HepG2 (cell line): ENCODE measurements around the gene TAB3. TPM values are rescaled to one million over a fixed set of nuclear protein-coding genes. Genes with fewer than 3 reads are reported as not detected.

Experiments
- AGO2 ChIP-seq: fragments of 200-400 bp; formaldehyde crosslinking; optimal IDR thresholded peaks from 2 replicates; pipeline ENCODE3; 2017; ENCODE audit warnings: mild to moderate bottlenecking, low read depth, low read length, moderate library complexity
- ARID5B ChIP-seq: IDR thresholded peaks from 2 replicates; pipeline ENCODE4 v1.4.0; 2020; ENCODE audit warnings: mild to moderate bottlenecking, missing genetic modification reagents
- ATM ChIP-seq: fragments of 450-650 bp; IDR thresholded peaks from 2 replicates; pipeline ENCODE4 v1.7.1; 2017; ENCODE audit warnings: mild to moderate bottlenecking, borderline replicate concordance
- BCL6 ChIP-seq: IDR thresholded peaks from 2 replicates; pipeline ENCODE4 v1.6.1; 2016; ENCODE audit warnings: missing genetic modification reagents, missing compliant biosample characterization
- BRCA1 ChIP-seq: sonication (generic); formaldehyde crosslinking; IDR thresholded peaks from 2 replicates; pipeline ENCODE4 v1.4.0; 2020; ENCODE audit warnings: missing genetic modification reagents
- CEBPZ ChIP-seq: IDR thresholded peaks from 2 replicates; pipeline ENCODE4 v1.6.1; 2012; ENCODE audit warnings: low read length, improper control_type of control experiment
- ELK4 ChIP-seq: sonication (generic); formaldehyde crosslinking; IDR thresholded peaks from 2 replicates; pipeline ENCODE4 v1.9.0; 2021; ENCODE audit warnings: missing genetic modification reagents, borderline replicate concordance
- HMG20A ChIP-seq: IDR thresholded peaks from 2 replicates; pipeline ENCODE4 v1.6.1; 2016; ENCODE audit warnings: borderline replicate concordance
- HNF4A ChIP-seq: sonication (generic); formaldehyde crosslinking; IDR thresholded peaks from 2 replicates; pipeline ENCODE4 v1.4.0; 2020; ENCODE audit warnings: missing genetic modification reagents
- JUN ChIP-seq: sonication (generic); formaldehyde crosslinking; IDR thresholded peaks from 2 replicates; pipeline ENCODE4 v1.4.0; 2020; ENCODE audit warnings: mild to moderate bottlenecking, missing genetic modification reagents
- MAFF ChIP-seq: IDR thresholded peaks from 2 replicates; pipeline ENCODE4 v1.6.1; 2011; ENCODE audit warnings: low read depth, low read length, improper control_type of control experiment
- POLR2G ChIP-seq: fragments of 200-400 bp; formaldehyde crosslinking; IDR thresholded peaks from 2 replicates; pipeline ENCODE4 v1.6.1; 2018; ENCODE audit warnings: mild to moderate bottlenecking, low read depth, low read length, moderate library complexity
- TAF1 ChIP-seq: sonication (generic); formaldehyde crosslinking; IDR thresholded peaks from 2 replicates; pipeline ENCODE4 v1.4.0; 2020; ENCODE audit warnings: missing genetic modification reagents
- TOE1 ChIP-seq: sonication (generic); formaldehyde crosslinking; IDR thresholded peaks from 2 replicates; pipeline ENCODE4 v1.4.0; 2020; ENCODE audit warnings: mild to moderate bottlenecking, missing genetic modification reagents
- ZBTB21 ChIP-seq: sonication (generic); formaldehyde crosslinking; IDR thresholded peaks from 2 replicates; pipeline ENCODE4 v1.4.0; 2020; ENCODE audit warnings: missing genetic modification reagents
- ZC3H13 ChIP-seq: sonication (generic); formaldehyde crosslinking; IDR thresholded peaks from 2 replicates; pipeline ENCODE4 v1.8.1; 2023; ENCODE audit warnings: mild to moderate bottlenecking, missing genetic modification reagents, moderate library complexity
- ZNF44 ChIP-seq: sonication (generic); formaldehyde crosslinking; IDR thresholded peaks from 2 replicates; pipeline ENCODE4 v1.5.1; 2020; ENCODE audit warnings: mild to moderate bottlenecking, missing genetic modification reagents
- ZNF510 ChIP-seq: sonication (generic); formaldehyde crosslinking; IDR thresholded peaks from 2 replicates; pipeline ENCODE4 v1.4.0; 2020; ENCODE audit warnings: low read depth, mild to moderate bottlenecking, missing genetic modification reagents
- ZSCAN29 ChIP-seq: sonication (generic); formaldehyde crosslinking; conservative IDR thresholded peaks from 2 replicates; pipeline ENCODE4 v1.4.0; 2020; ENCODE audit warnings: mild to moderate bottlenecking, missing genetic modification reagents
- polyA plus RNA-seq, 8 experiments: library from polyadenylated mRNA; depleted of rRNA in 3 of 8; stranded (reverse) in 7 of 8; unstranded in 1 of 8; fragments of >200 nt; fragmentation: Illumina TruSeq in 4 of 8; extraction: Trizol in 4 of 8; gene quantifications; 2 replicates each; pipeline versions ENCODE4 v1.2.1 to v1.2.3, GENCODE V29; 2011 to 2016; ENCODE audit warnings: low read depth in 4 of 8, missing spikeins in 1 of 8, mixed read lengths in 1 of 8; ENCODE audit not compliant: insufficient read depth in 1 of 8
- total RNA-seq, 5 experiments: library from RNA; depleted of rRNA; stranded (reverse); fragments of >200 nt; fragmentation: Illumina TruSeq; extraction: Trizol; gene quantifications; 2 replicates each; pipeline ENCODE4 v1.2.3, GENCODE V29; 2016; ENCODE audit warnings: low read depth in 1 of 5

TAB3 gene
- total and polyA plus RNA-seq, 2 of the 13 experiments (the other 11 are each of a cell fraction or from before 2014, with no cell fraction given) = 27.2 to 59.8 TPM

GRCh38 chrX:30865612-30866011, 23.4 kb downstream of the TAB3 start (continued):
- TF ChIP-seq ARID5B (CRISPR knock-in tag) (peak; percentile 36; the same call in 1 of the 2 replicates), TAF1 (CRISPR knock-in tag) (no peak), POLR2G (no peak), JUN (CRISPR knock-in tag) (no peak), MAFF (no peak), BCL6 (0 out of 2 replicates have a peak, but pooled peaks have one; percentile 23), ZC3H13 (CRISPR knock-in tag) (no peak), ZSCAN29 (CRISPR knock-in tag) (no peak), ELK4 (no peak), AGO2 (no peak), HNF4A (CRISPR knock-in tag) (no peak), ZNF510 (no peak), HMG20A (CRISPR knock-in tag) (no peak), ZNF44 (CRISPR knock-in tag) (no peak), CEBPZ (no peak), TOE1 (no peak), BRCA1 (CRISPR knock-in tag) (no peak), ZBTB21 (CRISPR knock-in tag) (peak; percentile 62; the same call in 1 of the 2 replicates), ATM (no peak)
- TF ChIP-seq, all 625 proteins: peak for 12
